Neural crest cell (in vitro differentiated cells): ENCODE data around the gene SORCS2. TPM values are rescaled to one million over a fixed set of nuclear protein-coding genes. Genes with fewer than 3 reads are reported as not detected.
A peak's percentile ranks its signal among the peaks of the same experiment; 100 is the strongest.

Source experiments
- DNase-seq: peaks from one replicate; pipeline ENCODE4 v3.0.0; 2021; ENCODE audit warnings: low read depth, mixed read lengths, low spot score
- H3K27ac Mint-ChIP-seq: one replicate; pipeline ENCODE4 v1.8.0; 2021; ENCODE audit warnings: mild to moderate bottlenecking, mixed read lengths; ENCODE audit not compliant: unreplicated experiment
- H3K27me3 Mint-ChIP-seq: 2 replicates; pipeline ENCODE4 v1.8.0; 2021; ENCODE audit warnings: low read depth, mild to moderate bottlenecking, mixed read lengths
- H3K36me3 Mint-ChIP-seq: 2 replicates; pipeline ENCODE4 v1.8.0; 2021; ENCODE audit warnings: low read depth, mild to moderate bottlenecking, mixed read lengths
- H3K4me1 Mint-ChIP-seq: 2 replicates; pipeline ENCODE4 v1.8.0; 2021; ENCODE audit warnings: mixed read lengths
- H3K4me3 Mint-ChIP-seq: one replicate; pipeline ENCODE4 v1.8.0; 2021; ENCODE audit warnings: mild to moderate bottlenecking, mixed read lengths
- H3K9me3 Mint-ChIP-seq: 2 replicates; pipeline ENCODE4 v1.8.0; 2021; ENCODE audit warnings: mixed read lengths
- microRNA-seq: library from miRNA; unstranded; fragments of <30 nt; microRNA quantifications from one replicate; pipeline ENCODE4, GENCODE V29; 2020
- total RNA-seq: library from RNA; stranded (reverse); gene quantifications from 2 replicates; pipeline ENCODE4 v1.2.1, GENCODE V29; 2021
- TF ChIP-seq, protein P1 (sequence below): fragments of 200-600 bp; sonication (generic); conservative IDR thresholded peaks from 2 replicates; pipeline ENCODE4 v1.5.0; 2021; ENCODE audit warnings: antibody characterized with exemption, mild to moderate bottlenecking

The SORCS2 gene
- total RNA-seq, 1 donor from 2014 or later, result 1.1 TPM

DNA sequence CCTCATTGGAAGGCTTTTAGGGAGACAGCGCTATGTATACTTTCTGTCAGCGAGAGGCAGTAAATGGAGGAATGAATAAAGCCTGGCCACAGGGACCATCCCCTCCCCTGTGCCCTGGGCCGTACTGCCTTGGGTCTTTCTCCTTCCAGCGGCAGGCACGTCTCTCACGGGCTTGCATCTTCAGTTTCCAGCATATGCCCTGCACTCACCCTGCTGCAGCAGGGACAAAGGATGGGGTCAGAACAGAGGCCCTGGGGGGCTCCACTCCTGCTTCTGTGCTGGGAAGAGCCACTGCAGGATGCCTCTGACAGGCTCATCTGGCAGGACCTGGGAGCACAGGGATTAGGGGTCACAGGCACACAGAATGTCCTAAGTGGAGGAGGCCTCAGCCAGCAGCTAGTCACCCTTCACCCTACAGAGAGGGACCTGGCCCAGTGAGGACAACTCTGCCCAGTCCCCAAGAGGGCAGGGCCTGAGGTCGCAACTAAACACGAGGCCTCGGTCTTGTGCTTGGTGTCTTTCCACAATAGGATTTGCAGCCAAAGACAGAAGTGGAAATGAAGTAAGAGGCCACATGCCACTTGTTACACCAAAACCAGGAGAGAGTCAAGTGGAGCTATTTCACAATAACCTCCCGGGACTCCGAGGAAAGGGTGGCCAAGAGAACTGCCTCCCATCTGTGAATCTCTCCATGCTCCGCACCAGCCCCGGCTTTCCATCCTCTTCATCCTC is 596.5 kb downstream of the SORCS2 start:
- Mint-ChIP-seq H3K36me3 (peaks cover 6% of the 10 kb centered on the region), H3K27ac (peak overlapping the region; percentile 87), H3K9me3 (no peaks in the 10 kb centered on the region), H3K4me3 (no peak overlapping the region), H3K27me3 (no peaks in the 10 kb centered on the region), H3K4me1 (peaks cover 14% of the 10 kb centered on the region)
- TF ChIP-seq, protein P1, sequence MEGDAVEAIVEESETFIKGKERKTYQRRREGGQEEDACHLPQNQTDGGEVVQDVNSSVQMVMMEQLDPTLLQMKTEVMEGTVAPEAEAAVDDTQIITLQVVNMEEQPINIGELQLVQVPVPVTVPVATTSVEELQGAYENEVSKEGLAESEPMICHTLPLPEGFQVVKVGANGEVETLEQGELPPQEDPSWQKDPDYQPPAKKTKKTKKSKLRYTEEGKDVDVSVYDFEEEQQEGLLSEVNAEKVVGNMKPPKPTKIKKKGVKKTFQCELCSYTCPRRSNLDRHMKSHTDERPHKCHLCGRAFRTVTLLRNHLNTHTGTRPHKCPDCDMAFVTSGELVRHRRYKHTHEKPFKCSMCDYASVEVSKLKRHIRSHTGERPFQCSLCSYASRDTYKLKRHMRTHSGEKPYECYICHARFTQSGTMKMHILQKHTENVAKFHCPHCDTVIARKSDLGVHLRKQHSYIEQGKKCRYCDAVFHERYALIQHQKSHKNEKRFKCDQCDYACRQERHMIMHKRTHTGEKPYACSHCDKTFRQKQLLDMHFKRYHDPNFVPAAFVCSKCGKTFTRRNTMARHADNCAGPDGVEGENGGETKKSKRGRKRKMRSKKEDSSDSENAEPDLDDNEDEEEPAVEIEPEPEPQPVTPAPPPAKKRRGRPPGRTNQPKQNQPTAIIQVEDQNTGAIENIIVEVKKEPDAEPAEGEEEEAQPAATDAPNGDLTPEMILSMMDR, result no peak
- no peak for DNase-seq

DNA sequence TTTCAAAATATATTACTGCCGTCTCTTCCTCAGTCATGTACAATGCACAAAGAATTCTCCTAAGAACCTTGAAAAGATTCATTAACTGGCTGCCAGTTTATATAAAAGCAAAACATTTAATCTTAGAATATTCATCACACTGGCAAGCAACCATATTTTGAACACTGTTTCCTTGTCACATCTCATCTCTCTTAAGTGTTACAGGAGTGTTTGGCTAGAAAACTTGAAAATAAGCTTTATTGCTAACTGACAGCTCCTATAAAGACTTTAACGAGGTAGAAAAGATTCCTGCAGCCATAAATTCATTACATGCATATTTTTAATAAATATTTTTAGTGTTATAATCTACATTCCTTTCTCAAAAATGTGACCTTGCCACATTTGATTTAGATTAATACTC is 597.7 kb downstream of the SORCS2 start:
- Mint-ChIP-seq H3K27ac (no peak overlapping the region), H3K4me3 (no peak overlapping the region), H3K4me1 (peaks cover 14% of the 10 kb centered on the region), H3K9me3 (no peaks in the 10 kb centered on the region), H3K36me3 (peaks cover 5% of the 10 kb centered on the region), H3K27me3 (no peaks in the 10 kb centered on the region)
- DNase-seq, result no peak
- TF ChIP-seq, protein P1, result no peak

DNA sequence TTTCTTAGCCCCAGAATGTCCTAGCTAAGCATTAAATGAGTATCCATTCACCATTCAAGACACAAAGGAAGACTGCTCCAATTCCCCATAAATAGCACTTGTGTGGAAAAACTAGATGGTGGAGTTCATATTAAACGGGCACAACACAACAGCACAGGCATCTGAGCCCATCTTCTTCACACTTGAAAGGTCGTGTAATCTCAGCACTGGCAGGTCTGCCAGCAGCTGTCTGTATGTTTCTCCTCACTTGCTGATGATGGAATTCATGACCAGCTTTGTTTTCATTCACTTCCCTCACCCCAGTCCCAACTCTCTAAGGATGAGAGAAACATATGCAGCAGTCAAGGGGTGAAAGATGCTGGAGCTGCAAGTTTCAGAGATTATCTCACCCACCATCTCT is 598.7 kb downstream of the SORCS2 start:
- no peak overlapping the region for H3K27ac Mint-ChIP-seq
- TF ChIP-seq, protein P1, result no peak
- DNase-seq, result no peak
- peaks cover 2% of the 10 kb centered on the region for H3K36me3 Mint-ChIP-seq
- no peak overlapping the region for H3K4me3 Mint-ChIP-seq
- peaks cover 14% of the 10 kb centered on the region for H3K4me1 Mint-ChIP-seq
- H3K9me3 Mint-ChIP-seq, result no peaks in the 10 kb centered on the region
- no peaks in the 10 kb centered on the region for H3K27me3 Mint-ChIP-seq

Small RNAs within 50 kb of the gene (microRNA-seq; reads per million reads assigned to microRNA genes)
- not detected for gene MIR4274
- gene MIR4798, result not detected

Other genes with a start within 250 kb of the SORCS2 start
- gene TADA2B, start 149.2 kb upstream of the SORCS2 start, total RNA-seq, result 18.6 and 19.2 TPM in 2 replicates
- 26.6 and 28.2 TPM in 2 replicates for gene GRPEL1, start 124.5 kb upstream of the SORCS2 start, total RNA-seq
- gene PSAPL1, start 242.4 kb downstream of the SORCS2 start, total RNA-seq, result not detected in 2 replicates